ENCODE data around the gene VARS2.

Gene VARS2

GRCh38 chr6:30894935-30895334 lies 19.1 kb upstream of the VARS2 start:
- no peak overlapping the region for H3K9ac ChIP-seq (ENCODE audit: low read depth, low read length)
- peaks cover 5% of the 10 kb centered on the region; the same call in 1 of the 2 replicates for H4K20me1 ChIP-seq (ENCODE audit: insufficient read depth, low read length)
- no peaks in the 10 kb centered on the region for H3K79me2 ChIP-seq (ENCODE audit: insufficient read depth, low read length)
- no peaks in the 10 kb centered on the region for H3K9me3 ChIP-seq (ENCODE audit: insufficient read depth, low read length, severe bottlenecking)
- peaks cover 83% of the 10 kb centered on the region for H3K36me3 ChIP-seq (ENCODE audit: insufficient read depth, low read length)
- TF ChIP-seq EZH2 (IDR thresholded peaks at IDR 0.05; ENCODE audit: borderline replicate concordance, low read depth, low read length, severe bottlenecking): no peak
- TF ChIP-seq CTCF (IDR thresholded peaks at IDR 0.05; ENCODE audit: borderline replicate concordance, extremely low read depth, low read length, poor library complexity, severe bottlenecking): no peak
- H3K4me1 ChIP-seq (ENCODE audit: insufficient read depth, low read length): 0 out of 2 replicates have a peak, but pooled peaks cover under 1% of the 10 kb centered on the region
- no peak overlapping the region for H3K4me2 ChIP-seq (ENCODE audit: insufficient read depth, low read length)
- no peak for ATAC-seq (ENCODE audit: insufficient read depth, low read depth)
- no peak overlapping the region for H3K4me3 ChIP-seq (ENCODE audit: low read depth in 1 of 2, low read length in 2 of 2)
- H3K27me3 ChIP-seq (ENCODE audit: insufficient read depth, low read length, poor library complexity): no peaks in the 10 kb centered on the region
- no peak overlapping the region for H2AFZ ChIP-seq (ENCODE audit: low read depth, low read length)
- DNase-seq: no peak
- H3K27ac ChIP-seq (ENCODE audit: low read length): no peak overlapping the region

- no peak for DNase-seq
- peaks cover 79% of the 10 kb centered on the region for H3K36me3 ChIP-seq (ENCODE audit: insufficient read depth, low read length)
- TF ChIP-seq CTCF (IDR thresholded peaks at IDR 0.05; ENCODE audit: borderline replicate concordance, extremely low read depth, low read length, poor library complexity, severe bottlenecking): no peak
- TF ChIP-seq EZH2 (IDR thresholded peaks at IDR 0.05; ENCODE audit: borderline replicate concordance, low read depth, low read length, severe bottlenecking): no peak
- no peak overlapping the region for H3K4me3 ChIP-seq (ENCODE audit: low read depth in 1 of 2, low read length in 2 of 2)
- H3K4me2 ChIP-seq (ENCODE audit: insufficient read depth, low read length): no peak overlapping the region
- H3K9me3 ChIP-seq (ENCODE audit: insufficient read depth, low read length, severe bottlenecking): no peaks in the 10 kb centered on the region
- H3K27ac ChIP-seq (ENCODE audit: low read length): no peak overlapping the region
- H3K9ac ChIP-seq (ENCODE audit: low read depth, low read length): no peak overlapping the region
- H3K27me3 ChIP-seq (ENCODE audit: insufficient read depth, low read length, poor library complexity): no peaks in the 10 kb centered on the region
- H4K20me1 ChIP-seq (ENCODE audit: insufficient read depth, low read length): peaks cover 5% of the 10 kb centered on the region; the same call in 1 of the 2 replicates
- H2AFZ ChIP-seq (ENCODE audit: low read depth, low read length): no peak overlapping the region
- ATAC-seq (ENCODE audit: insufficient read depth, low read depth): no peak
- H3K79me2 ChIP-seq (ENCODE audit: insufficient read depth, low read length): no peaks in the 10 kb centered on the region
- H3K4me1 ChIP-seq (ENCODE audit: insufficient read depth, low read length): no peaks in the 10 kb centered on the region
These were observed 18.7 kb upstream of the VARS2 start for GRCh38 chr6:30895343-30895742.

GRCh38 chr6:30896541-30896940 lies 17.5 kb upstream of the VARS2 start:
- Histone ChIP-seq H3K9ac (ENCODE audit: low read depth, low read length) (no peak overlapping the region), H3K27ac (ENCODE audit: low read length) (no peak overlapping the region), H3K9me3 (ENCODE audit: insufficient read depth, low read length, severe bottlenecking) (no peaks in the 10 kb centered on the region), H3K4me1 (ENCODE audit: insufficient read depth, low read length) (no peaks in the 10 kb centered on the region), H3K4me2 (ENCODE audit: insufficient read depth, low read length) (no peak overlapping the region), H4K20me1 (ENCODE audit: insufficient read depth, low read length) (no peaks in the 10 kb centered on the region), H3K27me3 (ENCODE audit: insufficient read depth, low read length, poor library complexity) (no peaks in the 10 kb centered on the region), H3K79me2 (ENCODE audit: insufficient read depth, low read length) (no peaks in the 10 kb centered on the region), H3K36me3 (ENCODE audit: insufficient read depth, low read length) (peaks cover 69% of the 10 kb centered on the region), H3K4me3 (ENCODE audit: low read depth in 1 of 2, low read length in 2 of 2) (no peak overlapping the region), H2AFZ (ENCODE audit: low read depth, low read length) (no peak overlapping the region)
- no peak for DNase-seq
- ATAC-seq (ENCODE audit: insufficient read depth, low read depth): no peak
- TF ChIP-seq CTCF (IDR thresholded peaks at IDR 0.05; ENCODE audit: borderline replicate concordance, extremely low read depth, low read length, poor library complexity, severe bottlenecking): no peak
- TF ChIP-seq EZH2 (IDR thresholded peaks at IDR 0.05; ENCODE audit: borderline replicate concordance, low read depth, low read length, severe bottlenecking): no peak

DNA sequence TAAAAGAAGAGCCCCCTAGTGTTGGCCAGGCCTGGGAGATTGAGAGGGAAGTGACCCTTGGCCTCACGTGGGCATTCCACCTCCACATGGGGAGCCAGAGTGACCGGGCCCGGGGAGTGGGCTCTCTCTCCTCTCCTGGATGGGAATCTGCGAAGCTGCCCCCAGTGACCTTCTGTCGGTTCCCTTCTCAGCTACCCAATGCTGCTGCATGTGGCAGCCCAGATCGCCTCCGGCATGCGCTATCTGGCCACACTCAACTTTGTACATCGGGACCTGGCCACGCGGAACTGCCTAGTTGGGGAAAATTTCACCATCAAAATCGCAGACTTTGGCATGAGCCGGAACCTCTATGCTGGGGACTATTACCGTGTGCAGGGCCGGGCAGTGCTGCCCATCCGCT lies 16.2 kb upstream of the VARS2 start:
- Histone ChIP-seq H3K4me3 (ENCODE audit: low read depth in 1 of 2, low read length in 2 of 2) (no peak overlapping the region), H3K36me3 (ENCODE audit: insufficient read depth, low read length) (peaks cover 56% of the 10 kb centered on the region), H3K9me3 (ENCODE audit: insufficient read depth, low read length, severe bottlenecking) (no peaks in the 10 kb centered on the region), H3K4me2 (ENCODE audit: insufficient read depth, low read length) (no peak overlapping the region), H3K27ac (ENCODE audit: low read length) (no peak overlapping the region), H4K20me1 (ENCODE audit: insufficient read depth, low read length) (no peaks in the 10 kb centered on the region), H3K79me2 (ENCODE audit: insufficient read depth, low read length) (no peaks in the 10 kb centered on the region), H3K27me3 (ENCODE audit: insufficient read depth, low read length, poor library complexity) (no peaks in the 10 kb centered on the region), H2AFZ (ENCODE audit: low read depth, low read length) (no peak overlapping the region), H3K9ac (ENCODE audit: low read depth, low read length) (no peak overlapping the region), H3K4me1 (ENCODE audit: insufficient read depth, low read length) (no peaks in the 10 kb centered on the region)
- TF ChIP-seq CTCF (IDR thresholded peaks at IDR 0.05; ENCODE audit: borderline replicate concordance, extremely low read depth, low read length, poor library complexity, severe bottlenecking): no peak
- no peak for ATAC-seq (ENCODE audit: insufficient read depth, low read depth)
- DNase-seq: no peak
